Panc1 (cell line): ENCODE data around the gene PROX2.

ENCODE experiments used
- CTCF ChIP-seq: fragments of 450-650 bp; IDR thresholded peaks from 2 replicates; pipeline ENCODE4 v1.5.1; 2017; ENCODE audit warnings: mild to moderate bottlenecking
- POLR2AphosphoS5 ChIP-seq: IDR thresholded peaks from 2 replicates; pipeline ENCODE4 v1.6.1; 2012; ENCODE audit warnings: mild to moderate bottlenecking, low read depth, low read length, moderate library complexity
- REST ChIP-seq, 2 experiments: IDR thresholded peaks; 2 replicates each; pipeline ENCODE4 v1.6.1; 2011 to 2012; ENCODE audit warnings: low read depth in 2 of 2, control low read depth in 1 of 2, low read length in 1 of 2, mild to moderate bottlenecking in 1 of 2, moderate library complexity in 1 of 2; ENCODE audit not compliant: insufficient read depth in 1 of 2
- SIN3A ChIP-seq: IDR thresholded peaks from 2 replicates; pipeline ENCODE4 v1.6.1; 2012; ENCODE audit warnings: low read depth, mild to moderate bottlenecking, low read length, moderate library complexity, borderline replicate concordance; ENCODE audit not compliant: insufficient read depth
- TCF7L2 ChIP-seq: IDR thresholded peaks from 2 replicates; pipeline ENCODE4 v1.6.1; 2011; ENCODE audit warnings: mild to moderate bottlenecking, low read depth, low read length, inconsistent platforms

GRCh38 chr14:74866708-74867389 is 9.1 kb downstream of the PROX2 start:
- TF ChIP-seq TCF7L2 (no peak), CTCF (no peak), POLR2AphosphoS5 (no peak), SIN3A (no peak), REST (IDR thresholded peaks at IDR 0.05; ENCODE audit: insufficient read depth in 1 of 2, low read depth in 2 of 2, low read length in 1 of 2) (no peak)
